NB4 (cell line): ENCODE results near the gene IGSF21.

ENCODE experiments used
- MYC ChIP-seq: IDR thresholded peaks from 2 replicates; pipeline ENCODE4 v1.6.1; 2011; ENCODE audit warnings: low read depth, low read length
- POLR2A ChIP-seq: IDR thresholded peaks from 2 replicates; pipeline ENCODE4 v1.6.1; 2011; ENCODE audit warnings: mild to moderate bottlenecking; ENCODE audit not compliant: insufficient read length; ENCODE audit errors: extremely low read depth
- TF ChIP-seq, protein P1 (sequence below): IDR thresholded peaks from one replicate; pipeline ENCODE4 v1.5.1; 2012; ENCODE audit warnings: low read depth, low read length
- TF ChIP-seq, protein P2 (sequence below): IDR thresholded peaks from 2 replicates; pipeline ENCODE4 v1.6.1; 2011; ENCODE audit warnings: low read depth, low read length

- TF ChIP-seq POLR2A (no peak), MYC (no peak)
- TF ChIP-seq, protein P1, sequence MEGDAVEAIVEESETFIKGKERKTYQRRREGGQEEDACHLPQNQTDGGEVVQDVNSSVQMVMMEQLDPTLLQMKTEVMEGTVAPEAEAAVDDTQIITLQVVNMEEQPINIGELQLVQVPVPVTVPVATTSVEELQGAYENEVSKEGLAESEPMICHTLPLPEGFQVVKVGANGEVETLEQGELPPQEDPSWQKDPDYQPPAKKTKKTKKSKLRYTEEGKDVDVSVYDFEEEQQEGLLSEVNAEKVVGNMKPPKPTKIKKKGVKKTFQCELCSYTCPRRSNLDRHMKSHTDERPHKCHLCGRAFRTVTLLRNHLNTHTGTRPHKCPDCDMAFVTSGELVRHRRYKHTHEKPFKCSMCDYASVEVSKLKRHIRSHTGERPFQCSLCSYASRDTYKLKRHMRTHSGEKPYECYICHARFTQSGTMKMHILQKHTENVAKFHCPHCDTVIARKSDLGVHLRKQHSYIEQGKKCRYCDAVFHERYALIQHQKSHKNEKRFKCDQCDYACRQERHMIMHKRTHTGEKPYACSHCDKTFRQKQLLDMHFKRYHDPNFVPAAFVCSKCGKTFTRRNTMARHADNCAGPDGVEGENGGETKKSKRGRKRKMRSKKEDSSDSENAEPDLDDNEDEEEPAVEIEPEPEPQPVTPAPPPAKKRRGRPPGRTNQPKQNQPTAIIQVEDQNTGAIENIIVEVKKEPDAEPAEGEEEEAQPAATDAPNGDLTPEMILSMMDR, result no peak
- TF ChIP-seq, protein P2, sequence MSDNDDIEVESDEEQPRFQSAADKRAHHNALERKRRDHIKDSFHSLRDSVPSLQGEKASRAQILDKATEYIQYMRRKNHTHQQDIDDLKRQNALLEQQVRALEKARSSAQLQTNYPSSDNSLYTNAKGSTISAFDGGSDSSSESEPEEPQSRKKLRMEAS, result no peak
These were observed 14.4 kb upstream of the IGSF21 start for GRCh38 chr1:18093193-18093592.
